ENCODE results near the gene DLL1. TPM values are rescaled to one million over a fixed set of nuclear protein-coding genes. Genes with fewer than 3 reads are reported as not detected.

Gene DLL1
- total RNA-seq, 2 donors from 2014 or later = 1.3 to 2.7 TPM

DNA sequence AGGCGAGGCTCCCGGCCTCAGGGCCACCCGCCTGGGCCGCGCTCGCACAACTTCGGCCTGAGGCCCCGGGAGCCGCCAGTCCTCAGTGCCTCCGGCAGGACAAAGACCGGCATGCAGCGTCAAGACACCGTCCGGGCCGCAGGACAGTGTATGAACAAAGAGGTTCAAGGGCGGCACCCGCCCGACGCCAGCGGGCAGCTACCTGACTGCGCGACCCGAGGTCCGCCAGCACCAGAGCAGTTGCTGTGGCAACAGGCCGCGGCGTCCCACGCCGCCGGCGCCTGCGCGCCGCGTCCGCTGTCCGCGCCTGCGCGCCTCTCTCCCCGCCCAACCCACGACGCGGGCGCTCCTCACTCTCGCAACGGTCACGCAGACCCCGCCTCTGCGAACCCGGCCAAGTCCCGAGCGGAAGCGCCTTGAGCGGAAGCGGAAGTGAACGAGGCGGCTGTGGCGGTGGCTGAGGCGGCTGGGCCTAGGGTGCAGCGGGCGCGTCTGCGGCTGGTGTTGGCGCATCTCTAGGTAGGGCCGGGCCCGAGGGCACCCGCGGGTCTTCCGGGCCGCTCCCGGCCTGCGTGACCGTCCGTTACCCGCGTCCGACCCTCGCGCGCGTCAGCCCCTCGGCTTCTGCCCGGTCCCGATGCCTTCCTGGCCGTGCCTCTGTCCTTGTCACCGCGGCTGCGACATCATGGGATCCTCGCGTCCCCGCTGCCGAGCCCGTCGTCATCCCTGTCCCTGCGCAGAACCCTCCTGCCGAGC is 15.6 kb upstream of the DLL1 start, which contains the start of gene FAM120B:
Gene FAM120B, plus strand, starts transcription at position 435 of the 756 bp plus-strand sequence. CDS start 10,633 bp downstream, outside the sequence.
- no peaks in the 10 kb centered on the region for H3K9me3 ChIP-seq (ENCODE audit: control insufficient read depth, low read length, poor library complexity, severe bottlenecking)
- ATAC-seq = peak; percentile 96
- H3K36me3 Mint-ChIP-seq (ENCODE audit: low read depth) = peaks cover 2% of the 10 kb centered on the region
- peak within 1 kb of the TSS; percentile 94 for H3K4me3 Mint-ChIP-seq
- H3K27ac Mint-ChIP-seq = peak within 1 kb of the TSS; percentile 97
- H3K4me1 Mint-ChIP-seq = peaks cover 32% of the 10 kb centered on the region
- peak; percentile 92 to 93 (median 93) for DNase-seq
- H3K27me3 Mint-ChIP-seq = peaks cover 21% of the 10 kb centered on the region

DNA sequence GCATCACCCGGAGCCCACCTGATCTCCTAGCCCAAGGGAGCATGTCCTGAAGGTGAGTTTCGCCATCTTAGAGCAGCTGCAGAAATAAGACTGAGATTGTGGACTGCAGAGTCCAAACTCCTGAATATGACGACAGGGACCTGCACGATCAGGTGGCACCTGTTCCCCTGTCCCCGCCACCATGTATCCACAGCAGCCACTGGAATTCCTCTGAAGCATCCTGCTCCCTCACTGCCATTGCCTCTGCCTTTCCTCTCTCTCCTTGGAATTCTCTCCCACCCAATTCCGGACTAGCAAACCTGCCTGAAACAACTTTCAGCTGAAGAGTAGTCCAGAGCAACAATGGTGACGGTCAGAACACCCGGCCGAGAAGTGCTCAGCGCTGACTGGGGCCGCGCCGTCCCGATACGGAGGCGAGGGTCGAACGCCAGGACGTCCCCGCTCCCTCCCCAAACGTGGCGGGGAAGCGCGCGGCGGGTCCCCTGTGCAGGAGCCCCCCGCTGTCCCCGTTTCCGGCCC is 15.0 kb upstream of the DLL1 start:
- Mint-ChIP-seq H3K27me3 (peaks cover 21% of the 10 kb centered on the region), H3K4me1 (peaks cover 25% of the 10 kb centered on the region), H3K36me3 (ENCODE audit: low read depth) (peaks cover 2% of the 10 kb centered on the region), H3K27ac (peak overlapping the region; percentile 97), H3K4me3 (peak overlapping the region; percentile 94)
- no peak for DNase-seq
- ATAC-seq = no peak
- H3K9me3 ChIP-seq (ENCODE audit: control insufficient read depth, low read length, poor library complexity, severe bottlenecking) = no peaks in the 10 kb centered on the region

DNA sequence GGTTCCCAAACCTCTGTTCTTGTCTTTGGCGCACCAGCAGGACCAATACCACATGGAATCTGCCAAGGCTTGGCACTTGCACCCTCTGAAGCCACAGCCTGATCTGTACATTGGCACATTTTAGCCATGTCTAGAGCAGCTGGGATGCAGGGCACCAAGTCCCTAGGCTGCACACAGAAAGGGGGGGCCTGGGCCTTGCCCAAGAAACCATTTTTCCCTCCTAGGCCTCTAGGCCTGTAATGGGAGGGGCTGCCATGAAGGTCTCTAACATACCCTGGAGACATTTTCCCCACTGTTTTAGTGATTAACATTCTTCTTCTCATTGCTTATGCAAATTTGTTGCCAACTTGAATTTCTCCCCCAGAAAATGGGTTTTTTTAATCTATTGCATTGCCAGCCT is 10.3 kb upstream of the DLL1 start:
- DNase-seq = no peak
- no peaks in the 10 kb centered on the region for H3K9me3 ChIP-seq (ENCODE audit: control insufficient read depth, low read length, poor library complexity, severe bottlenecking)
- ATAC-seq = no peak
- H3K36me3 Mint-ChIP-seq (ENCODE audit: low read depth) = no peaks in the 10 kb centered on the region
- H3K4me1 Mint-ChIP-seq = no peaks in the 10 kb centered on the region
- peaks cover 48% of the 10 kb centered on the region for H3K27me3 Mint-ChIP-seq
- no peak overlapping the region for H3K4me3 Mint-ChIP-seq
- H3K27ac Mint-ChIP-seq = no peak overlapping the region

DNA sequence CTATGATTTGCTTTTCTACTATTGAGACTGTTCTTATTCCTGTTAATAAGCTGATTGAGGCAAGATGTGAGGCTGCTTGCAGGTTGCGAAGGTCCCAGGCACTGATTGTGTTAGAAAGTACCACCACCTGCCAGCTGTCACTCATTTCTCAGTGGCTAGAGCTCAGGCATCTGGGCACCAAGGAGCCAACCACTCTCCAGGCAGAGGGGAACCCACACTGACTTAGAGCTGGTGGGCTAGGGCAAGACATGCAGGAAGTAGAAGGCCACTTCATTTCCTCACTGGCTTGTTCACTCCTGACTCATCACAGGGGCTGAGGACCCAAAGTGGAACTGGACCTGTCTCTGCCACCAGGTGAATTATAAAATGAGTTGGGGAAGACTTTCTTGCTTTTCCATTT is 7.8 kb upstream of the DLL1 start:
- H3K4me3 Mint-ChIP-seq = no peak overlapping the region
- ATAC-seq = no peak
- no peaks in the 10 kb centered on the region for H3K9me3 ChIP-seq (ENCODE audit: control insufficient read depth, low read length, poor library complexity, severe bottlenecking)
- no peak for DNase-seq
- no peak overlapping the region for H3K27ac Mint-ChIP-seq
- peaks cover 52% of the 10 kb centered on the region for H3K27me3 Mint-ChIP-seq
- H3K36me3 Mint-ChIP-seq (ENCODE audit: low read depth) = no peaks in the 10 kb centered on the region
- peaks cover 10% of the 10 kb centered on the region for H3K4me1 Mint-ChIP-seq

DNA sequence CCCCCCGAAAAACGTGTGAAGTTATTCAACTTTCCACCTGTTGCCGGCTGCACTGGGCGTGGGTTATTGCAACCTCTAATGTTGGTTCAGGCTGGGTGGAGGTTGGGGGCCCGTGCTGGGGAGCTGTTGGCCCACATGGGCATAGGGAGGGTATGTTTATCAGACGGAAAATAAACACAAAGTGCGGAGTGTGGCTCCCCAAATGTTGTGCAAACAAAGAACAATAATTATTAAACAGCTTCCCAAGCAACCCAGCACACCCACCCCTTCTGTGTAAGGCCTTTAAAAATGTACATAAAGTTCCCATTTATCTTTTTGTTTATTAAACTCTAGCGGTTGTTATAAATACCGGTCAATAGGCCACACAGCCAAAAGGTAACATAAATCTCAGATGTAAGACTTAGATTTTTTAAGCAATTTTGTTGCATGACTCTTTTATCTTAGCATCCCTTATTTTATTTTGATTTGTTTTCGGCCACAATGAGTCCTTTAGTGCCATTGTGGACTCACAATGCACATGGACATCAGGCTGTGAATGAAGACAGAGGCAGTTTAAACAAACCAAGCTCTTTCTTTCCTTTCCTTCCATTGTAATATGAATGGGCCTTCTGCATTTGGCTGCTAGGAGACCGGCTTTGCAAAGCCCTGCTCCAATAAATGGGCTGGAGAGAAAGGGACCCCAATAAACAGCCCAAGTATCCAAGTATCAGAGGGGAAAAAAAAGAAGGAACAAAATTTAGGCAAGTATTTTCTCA is 6.9 kb upstream of the DLL1 start:
- H3K9me3 ChIP-seq (ENCODE audit: control insufficient read depth, low read length, poor library complexity, severe bottlenecking) = no peaks in the 10 kb centered on the region
- Mint-ChIP-seq H3K4me1 (peaks cover 18% of the 10 kb centered on the region), H3K27ac (no peak overlapping the region), H3K27me3 (peaks cover 56% of the 10 kb centered on the region), H3K36me3 (ENCODE audit: low read depth) (no peaks in the 10 kb centered on the region), H3K4me3 (peak overlapping the region; percentile 65)
- ATAC-seq (no peak), DNase-seq (no peak)

DNA sequence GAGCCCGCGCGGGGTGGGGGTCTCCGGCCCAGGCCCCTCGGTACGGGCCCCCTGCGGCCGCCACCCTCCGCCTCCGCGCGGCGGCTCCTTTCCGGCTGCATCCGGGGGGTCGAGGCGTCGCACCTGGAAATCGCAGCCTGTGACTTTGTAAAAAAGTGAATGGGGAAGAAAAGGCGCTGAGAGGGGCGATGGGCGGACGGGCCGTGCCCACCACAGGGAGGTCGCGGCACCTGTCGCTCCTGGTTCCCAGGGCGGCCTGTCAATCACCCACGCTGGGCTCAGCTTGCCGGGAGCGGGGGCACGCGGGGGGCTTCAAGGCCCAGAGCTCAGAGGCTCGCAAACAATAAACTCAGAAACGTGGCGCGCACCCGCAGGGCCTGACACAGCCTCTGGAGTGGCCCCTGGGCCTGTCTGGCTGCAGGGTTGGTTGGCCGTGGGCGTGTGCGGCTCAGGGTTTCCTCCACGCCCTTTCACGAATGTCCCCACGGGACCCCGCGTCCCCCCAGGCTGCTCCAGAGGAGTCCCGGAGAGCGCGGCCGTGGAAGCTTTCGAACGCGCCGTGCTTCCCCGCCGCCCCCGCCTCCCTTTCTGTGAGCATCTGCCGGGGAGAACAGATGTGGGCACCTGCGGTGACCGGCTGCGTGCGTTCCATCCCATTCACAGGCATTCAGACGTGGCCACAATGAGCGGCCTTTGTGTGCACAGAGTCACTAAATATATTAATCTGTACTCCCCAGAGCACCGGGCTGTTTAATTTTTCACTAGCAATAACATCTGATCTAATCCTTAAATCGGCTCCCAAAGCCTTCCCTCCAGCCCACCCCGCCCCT is 6.1 kb upstream of the DLL1 start:
- no peaks in the 10 kb centered on the region for H3K9me3 ChIP-seq (ENCODE audit: control insufficient read depth, low read length, poor library complexity, severe bottlenecking)
- Mint-ChIP-seq H3K4me3 (peak overlapping the region; percentile 65), H3K36me3 (ENCODE audit: low read depth) (no peaks in the 10 kb centered on the region), H3K27me3 (peaks cover 59% of the 10 kb centered on the region), H3K4me1 (peaks cover 26% of the 10 kb centered on the region), H3K27ac (no peak overlapping the region)
- ATAC-seq (no peak), DNase-seq (no peak)

DNA sequence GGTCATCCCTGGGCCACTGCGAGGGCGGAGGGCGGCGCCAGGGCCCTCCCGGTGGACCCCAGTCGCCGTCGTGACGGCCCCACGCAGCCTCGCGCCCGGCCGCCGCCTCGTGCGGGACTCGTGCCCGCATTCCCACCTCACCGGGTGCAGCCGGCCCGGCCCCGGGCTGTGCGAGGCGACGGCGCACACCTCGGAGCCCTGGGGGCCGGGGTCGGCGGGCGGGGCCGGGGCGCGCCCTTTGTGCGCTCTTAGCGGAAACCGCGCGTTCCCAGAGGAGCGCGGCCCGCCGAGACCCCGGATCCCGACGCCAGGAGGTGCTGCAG is 5.5 kb upstream of the DLL1 start:
- Mint-ChIP-seq H3K4me1 (peaks cover 30% of the 10 kb centered on the region), H3K27me3 (peaks cover 62% of the 10 kb centered on the region), H3K27ac (no peak overlapping the region), H3K4me3 (peak overlapping the region; percentile 85), H3K36me3 (ENCODE audit: low read depth) (no peaks in the 10 kb centered on the region)
- H3K9me3 ChIP-seq (ENCODE audit: control insufficient read depth, low read length, poor library complexity, severe bottlenecking) = no peaks in the 10 kb centered on the region
- DNase-seq (no peak), ATAC-seq (no peak)

DNA sequence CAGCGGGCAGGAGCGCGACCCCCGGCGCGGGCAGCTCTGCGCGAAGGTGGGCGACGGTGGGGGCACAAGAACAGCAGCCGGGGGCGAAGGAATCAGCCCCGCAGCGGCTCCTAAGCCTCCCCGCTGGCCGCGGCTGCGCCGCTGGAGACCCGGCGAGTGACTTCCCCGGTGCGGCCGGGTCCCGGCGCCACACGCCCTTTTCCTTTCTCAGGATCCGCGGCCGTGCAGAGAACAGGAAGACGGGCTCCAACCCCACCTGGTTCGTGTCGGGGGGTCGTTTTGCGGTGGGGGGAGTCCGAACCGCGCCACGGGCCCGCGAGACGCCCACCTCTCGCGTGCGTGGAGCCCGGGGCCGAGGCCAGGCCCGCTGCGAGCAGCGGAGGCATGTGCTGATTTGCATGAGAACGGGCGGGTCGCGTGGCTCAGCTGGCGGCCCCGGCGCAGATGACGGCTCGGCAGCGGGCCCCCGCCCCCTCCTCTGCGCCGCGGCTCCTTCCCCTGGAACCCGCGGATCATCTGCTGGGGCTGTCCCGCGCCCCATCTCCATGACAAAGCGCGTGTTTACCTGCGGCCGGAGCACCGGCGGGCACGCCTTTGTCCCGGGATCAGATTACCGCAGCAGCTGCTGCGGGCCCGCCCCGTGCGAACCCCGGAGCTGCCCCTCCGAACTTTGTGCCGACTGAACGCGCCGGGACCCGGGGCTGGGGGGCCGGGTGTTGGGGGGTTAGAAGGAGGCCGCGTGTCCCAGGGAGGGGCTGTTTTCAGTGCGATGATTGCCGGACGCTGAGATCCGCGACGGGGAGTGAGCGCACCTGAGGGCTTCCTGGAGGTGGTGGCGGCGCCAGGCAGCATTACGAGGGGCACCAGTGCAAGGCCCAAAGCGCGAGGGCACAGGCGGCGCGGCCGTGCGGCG is 4.9 kb upstream of the DLL1 start:
- H3K4me3 Mint-ChIP-seq = peak overlapping the region; percentile 85
- H3K27me3 Mint-ChIP-seq = peaks cover 62% of the 10 kb centered on the region

DNA sequence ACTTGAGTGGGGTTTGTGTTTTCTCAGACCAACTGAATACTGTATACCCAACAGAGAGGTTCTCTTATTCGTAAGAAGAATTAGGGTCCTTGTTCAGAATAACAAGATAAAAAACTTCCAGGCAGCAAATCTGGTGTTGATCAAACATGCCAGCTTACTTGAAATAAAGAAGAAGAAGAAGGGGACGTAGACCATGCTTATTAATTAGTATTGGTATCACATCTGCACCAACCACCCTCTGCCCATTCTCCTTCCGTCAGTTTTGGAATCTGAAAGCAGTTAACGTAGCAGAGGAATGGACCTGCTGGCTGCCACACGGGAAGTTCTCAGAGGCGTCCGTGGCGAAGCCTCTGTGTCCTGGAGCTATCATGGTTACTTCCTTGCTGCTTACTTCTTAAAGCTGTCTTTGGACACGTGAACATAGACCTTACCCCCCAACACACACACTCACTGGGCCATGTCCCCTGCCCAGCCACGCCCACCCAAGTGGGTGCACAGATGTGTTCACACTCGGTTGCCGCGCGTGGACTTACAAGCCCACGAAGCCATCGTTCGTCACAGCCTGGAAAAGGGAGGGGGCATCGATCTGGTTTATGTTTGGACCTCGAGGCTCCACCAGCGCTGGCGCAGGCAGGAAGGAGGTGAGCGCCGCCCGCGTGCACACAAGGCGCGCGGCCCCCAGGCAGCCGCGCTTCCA is 4.1 kb upstream of the DLL1 start:
- no peaks in the 10 kb centered on the region for H3K9me3 ChIP-seq (ENCODE audit: control insufficient read depth, low read length, poor library complexity, severe bottlenecking)
- Mint-ChIP-seq H3K4me1 (peaks cover 31% of the 10 kb centered on the region), H3K27me3 (peaks cover 63% of the 10 kb centered on the region), H3K4me3 (peak overlapping the region; percentile 85), H3K36me3 (ENCODE audit: low read depth) (no peaks in the 10 kb centered on the region), H3K27ac (no peak overlapping the region)
- ATAC-seq (no peak), DNase-seq (no peak)

More for the DNA sequence above, 4.9 kb upstream of the DLL1 start:
- Mint-ChIP-seq H3K36me3 (ENCODE audit: low read depth) (no peaks in the 10 kb centered on the region), H3K27ac (no peak overlapping the region), H3K4me1 (peaks cover 30% of the 10 kb centered on the region)
- DNase-seq (peak in 2 of 3 donors; percentile 33 to 36), ATAC-seq (peak; percentile 57)
- H3K9me3 ChIP-seq (ENCODE audit: control insufficient read depth, low read length, poor library complexity, severe bottlenecking) = no peaks in the 10 kb centered on the region

DNA sequence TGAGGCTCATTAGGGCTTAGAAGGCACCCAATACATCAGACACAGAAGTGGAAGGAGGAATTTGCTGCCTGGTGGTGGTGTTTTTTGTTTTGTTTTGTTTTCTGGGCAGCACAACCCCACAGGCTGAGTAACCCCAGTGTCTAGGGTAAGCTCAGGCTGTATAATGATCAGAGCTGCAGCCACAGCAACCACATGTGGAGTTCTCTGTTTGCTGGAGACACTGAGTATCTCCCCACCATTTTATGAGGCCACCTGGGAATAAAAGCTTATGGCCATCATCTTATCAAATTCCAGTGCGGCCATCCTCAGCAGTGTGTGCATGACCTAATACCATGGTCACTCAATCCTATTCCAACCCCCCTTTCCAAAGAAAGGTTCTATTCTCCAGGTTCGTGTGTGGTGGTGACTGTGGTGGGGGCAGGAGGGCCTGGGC is 3.4 kb upstream of the DLL1 start:
- Mint-ChIP-seq H3K4me1 (peaks cover 31% of the 10 kb centered on the region), H3K27me3 (peaks cover 57% of the 10 kb centered on the region), H3K36me3 (ENCODE audit: low read depth) (no peaks in the 10 kb centered on the region), H3K27ac (peak overlapping the region; percentile 32), H3K4me3 (peak overlapping the region; percentile 85)
- no peaks in the 10 kb centered on the region for H3K9me3 ChIP-seq (ENCODE audit: control insufficient read depth, low read length, poor library complexity, severe bottlenecking)
- ATAC-seq = peak; percentile 14
- no peak for DNase-seq

DNA sequence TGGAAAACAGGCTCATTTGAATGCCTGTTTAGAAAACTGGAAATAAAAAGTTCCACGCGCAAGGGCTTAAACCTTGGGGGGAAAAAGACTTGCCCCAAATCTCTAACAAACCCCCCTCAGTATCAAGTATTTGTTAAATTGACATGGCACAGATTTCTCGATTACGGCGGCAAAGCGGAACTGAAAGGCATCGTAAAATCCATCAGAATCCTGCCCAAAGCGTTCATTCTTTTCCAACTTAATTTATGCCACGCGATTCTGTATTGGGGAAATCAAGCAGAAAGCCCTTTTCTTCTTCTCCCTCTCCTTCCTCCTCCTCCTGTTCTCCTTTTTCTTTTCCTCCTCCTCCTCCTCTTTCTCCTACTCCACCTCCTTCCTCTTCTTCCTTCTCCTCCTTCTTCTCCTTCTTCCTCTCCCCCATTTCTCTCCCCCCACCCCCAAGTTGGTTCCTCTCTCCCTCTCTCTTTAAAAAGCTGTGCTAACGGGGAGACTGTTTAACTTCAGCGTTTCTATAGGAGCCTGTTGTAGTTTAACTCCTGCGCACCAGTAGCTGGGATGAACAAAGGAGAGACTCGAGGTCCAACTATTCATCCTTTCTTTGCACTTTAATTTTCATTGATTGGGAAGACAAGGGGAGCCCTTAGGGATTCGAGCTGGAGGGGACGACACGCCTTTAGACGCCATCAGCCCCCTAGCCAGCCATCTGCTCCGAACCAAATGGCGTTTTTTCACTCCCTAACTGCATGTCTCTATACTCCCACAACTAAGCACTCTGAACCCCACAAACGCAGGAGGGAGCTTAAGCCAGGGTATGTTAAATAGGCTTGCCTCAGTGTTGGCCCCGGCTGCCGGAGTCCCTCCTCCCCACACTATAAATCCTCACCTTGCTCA is 2.7 kb upstream of the DLL1 start:
- no peak for DNase-seq
- ATAC-seq = no peak
- no peaks in the 10 kb centered on the region for H3K9me3 ChIP-seq (ENCODE audit: control insufficient read depth, low read length, poor library complexity, severe bottlenecking)
- peaks cover 54% of the 10 kb centered on the region for H3K27me3 Mint-ChIP-seq
- H3K4me3 Mint-ChIP-seq = peak overlapping the region; percentile 55
- H3K36me3 Mint-ChIP-seq (ENCODE audit: low read depth) = peaks cover 3% of the 10 kb centered on the region
- peak overlapping the region; percentile 32 for H3K27ac Mint-ChIP-seq
- H3K4me1 Mint-ChIP-seq = peaks cover 36% of the 10 kb centered on the region
